HepG2 (cell line): ENCODE measurements around the gene ANKS1B. TPM values are rescaled to one million over a fixed set of nuclear protein-coding genes. Genes with fewer than 3 reads are reported as not detected.

Source experiments
- ATAC-seq: fragments of 200-7000 bp; cut with Tn5 transposase; 3 replicates; pipeline ENCODE4 v1.9.1; 2020; ENCODE audit warnings: mild to moderate bottlenecking, moderate library complexity
- BruUV-seq: library from RNA; stranded (reverse); fragments of 400-500 nt; replicated peaks from 2 replicates; lab custom pipeline; 2021; lab: Mats Ljungman, UMichigan
- CTCF ChIA-PET: fragments of 300-600 bp; formaldehyde crosslinking; extraction: SDS; loops from one replicate; lab custom pipeline; 2021; ENCODE audit warnings: low total read pairs, inconsistent platforms, low intra/inter-chr PET ratio; lab: Yijun Ruan, JAX
- POLR2A ChIA-PET: fragments of 350-600 bp; sonication (Branson Sonifier 250); formaldehyde crosslinking; loops from one replicate; lab custom pipeline; 2020; ENCODE audit warnings: antibody characterized with exemption, inconsistent platforms; lab: Yijun Ruan, JAX
- DNase-seq: peaks from one replicate; pipeline ENCODE4 v3.0.0-alpha.2; 2015; ENCODE audit warnings: low spot score
- FAIRE-seq: peaks from 3 replicates; lab custom pipeline; 2011; peaks lifted over from hg19 to GRCh38; lab: Jason Lieb, UNC
- H2AFZ ChIP-seq: one replicate; pipeline ENCODE4 v1.6.1; 2011; ENCODE audit warnings: low read length, inconsistent platforms
- H3K27ac ChIP-seq: fragments of 300-600 bp; 3 replicates; pipeline ENCODE4 v1.8.0; 2011; ENCODE audit warnings: mixed run types, mild to moderate bottlenecking, mixed read lengths, low read length, inconsistent platforms; ENCODE audit not compliant: insufficient read depth; ENCODE audit errors: extremely low read length
- H3K27me3 ChIP-seq, 2 experiments: fragments of 200-600 bp in 1 of 2; 2 replicates in 1 of 2; 3 replicates in 1 of 2; pipeline versions ENCODE4 v1.6.0 to v1.8.0; 2011; ENCODE audit warnings: low read length in 2 of 2, mild to moderate bottlenecking in 2 of 2, moderate library complexity in 2 of 2, inconsistent platforms in 1 of 2; ENCODE audit not compliant: insufficient read depth in 2 of 2, control insufficient read depth in 1 of 2
- H3K36me3 ChIP-seq, 2 experiments: fragments of 200-600 bp in 1 of 2; replicated peaks in 1 of 2; 2 replicates in 1 of 2; 3 replicates in 1 of 2; pipeline versions ENCODE4 v1.5.1 to v1.8.0; 2011; ENCODE audit warnings: low read length in 2 of 2, inconsistent platforms in 1 of 2; ENCODE audit not compliant: insufficient read depth in 2 of 2, control insufficient read depth in 1 of 2
- H3K4me1 ChIP-seq: 2 replicates; pipeline ENCODE4 v1.5.1; 2012; ENCODE audit warnings: low read length, inconsistent platforms; ENCODE audit not compliant: insufficient read depth
- H3K4me2 ChIP-seq: 2 replicates; pipeline ENCODE4 v1.6.0; 2011; ENCODE audit warnings: low read depth, low read length, inconsistent platforms
- H3K4me3 ChIP-seq, 3 experiments: fragments of 200-600 bp in 1 of 3; sonication (generic), shearing (Covaris generic) in 1 of 3; replicated peaks in 1 of 3; 2 replicates each; pipeline ENCODE4 v1.5.1; 2011 to 2016; ENCODE audit warnings: low read length in 3 of 3, inconsistent platforms in 2 of 3, low read depth in 2 of 3, mild to moderate bottlenecking in 2 of 3, control low read depth in 1 of 3, mixed read lengths in 1 of 3; ENCODE audit not compliant: insufficient read depth in 1 of 3
- H3K79me2 ChIP-seq: one replicate; pipeline ENCODE4 v1.6.1; 2011; ENCODE audit warnings: low read length, inconsistent platforms; ENCODE audit not compliant: insufficient read depth
- H3K9ac ChIP-seq: 2 replicates; pipeline ENCODE4 v1.6.0; 2011; ENCODE audit warnings: mild to moderate bottlenecking, low read depth, low read length, inconsistent platforms; ENCODE audit not compliant: insufficient read depth
- H3K9me3 ChIP-seq: 2 replicates; pipeline ENCODE4 v1.5.1; 2012; ENCODE audit warnings: mild to moderate bottlenecking, low read length
- H4K20me1 ChIP-seq: 2 replicates; pipeline ENCODE4 v1.6.0; 2011; ENCODE audit warnings: inconsistent platforms, mild to moderate bottlenecking, low read length, moderate library complexity; ENCODE audit not compliant: insufficient read depth
- ASH2L ChIP-seq: fragments of 300-600, 200-600 bp; sonication (generic); IDR thresholded peaks from 2 replicates; pipeline ENCODE4 v1.7.0; 2017; ENCODE audit warnings: low read depth, mild to moderate bottlenecking, moderate library complexity, mixed read lengths, low read length; ENCODE audit not compliant: insufficient read length
- CEBPZ ChIP-seq: IDR thresholded peaks from 2 replicates; pipeline ENCODE4 v1.6.1; 2012; ENCODE audit warnings: low read length, improper control_type of control experiment
- HDAC6 ChIP-seq: fragments of 200-600 bp; sonication (generic); IDR thresholded peaks from 2 replicates; pipeline ENCODE4 v1.7.0; 2017; ENCODE audit warnings: mild to moderate bottlenecking, antibody characterized with exemption, low read length, low read depth
- MXD4 ChIP-seq: IDR thresholded peaks from 2 replicates; pipeline ENCODE4 v1.6.1; 2016; ENCODE audit warnings: mild to moderate bottlenecking, missing biosample characterization, missing genetic modification reagents
- NKX3-1 ChIP-seq: sonication (generic); formaldehyde crosslinking; IDR thresholded peaks from 2 replicates; pipeline ENCODE4 v1.5.0; 2020; ENCODE audit warnings: missing genetic modification reagents
- PCBP1 ChIP-seq: fragments of 200-400 bp; formaldehyde crosslinking; IDR thresholded peaks from 2 replicates; pipeline ENCODE4 v1.6.1; 2017; ENCODE audit warnings: mild to moderate bottlenecking, low read depth, low read length, borderline replicate concordance
- SMAD1 ChIP-seq: sonication (generic); formaldehyde crosslinking; IDR thresholded peaks from 2 replicates; pipeline ENCODE4 v1.4.0; 2020; ENCODE audit warnings: missing genetic modification reagents, low read depth, mild to moderate bottlenecking, borderline replicate concordance
- ZFP37 ChIP-seq: sonication (generic); formaldehyde crosslinking; IDR thresholded peaks from 2 replicates; pipeline ENCODE4 v1.4.0; 2020; ENCODE audit warnings: missing genetic modification reagents, borderline replicate concordance
- ZNF432 ChIP-seq: sonication (generic); formaldehyde crosslinking; IDR thresholded peaks from 2 replicates; pipeline ENCODE4 v1.5.0; 2020; ENCODE audit warnings: missing genetic modification reagents, mild to moderate bottlenecking, borderline replicate concordance
- ZNF496 ChIP-seq: sonication (generic); formaldehyde crosslinking; IDR thresholded peaks from 2 replicates; pipeline ENCODE4 v1.8.1; 2023; ENCODE audit warnings: mild to moderate bottlenecking, moderate library complexity, missing genetic modification reagents; ENCODE audit not compliant: insufficient replicate concordance
- ZNF704 ChIP-seq: sonication (generic); formaldehyde crosslinking; IDR thresholded peaks from 2 replicates; pipeline ENCODE4 v1.8.1; 2023; ENCODE audit warnings: mild to moderate bottlenecking, inconsistent platforms, moderate library complexity, missing genetic modification reagents, borderline replicate concordance
- ZSCAN25 ChIP-seq: sonication (generic); formaldehyde crosslinking; IDR thresholded peaks from 2 replicates; pipeline ENCODE4 v1.8.0; 2022; ENCODE audit warnings: mild to moderate bottlenecking, missing genetic modification reagents
- in situ Hi-C: cut with HindIII; loops from 2 replicates; pipeline ENCODE4 v1.10.0; 2017; ENCODE audit warnings: low pct_unique_long_range_greater_than_20kb; ENCODE audit not compliant: extremely low pct_ligation_motif_present
- intact Hi-C: fragments of 100-400 bp; cut with micrococcal nuclease; formaldehyde crosslinking; loops from one replicate; pipeline ENCODE4 v1.10.0; 2022; ENCODE audit not compliant: unreplicated experiment
- polyA plus RNA-seq, 8 experiments: library from polyadenylated mRNA; depleted of rRNA in 3 of 8; stranded (reverse) in 7 of 8; unstranded in 1 of 8; fragments of >200 nt; fragmentation: Illumina TruSeq in 4 of 8; extraction: Trizol in 4 of 8; gene quantifications; 2 replicates each; pipeline versions ENCODE4 v1.2.1 to v1.2.3, GENCODE V29; 2011 to 2016; ENCODE audit warnings: low read depth in 4 of 8, missing spikeins in 1 of 8, mixed read lengths in 1 of 8; ENCODE audit not compliant: insufficient read depth in 1 of 8
- total RNA-seq, 5 experiments: library from RNA; depleted of rRNA; stranded (reverse); fragments of >200 nt; fragmentation: Illumina TruSeq; extraction: Trizol; gene quantifications; 2 replicates each; pipeline ENCODE4 v1.2.3, GENCODE V29; 2016; ENCODE audit warnings: low read depth in 1 of 5

ANKS1B gene
- total and polyA plus RNA-seq, 2 of the 13 experiments (the other 11 are each of a cell fraction or from before 2014, with no cell fraction given), result 0.15 TPM; not detected in 1

GRCh38 chr12:99806304-99806703 is 178.4 kb downstream of the ANKS1B start (continued):
- TF ChIP-seq CEBPZ (no peak), ZNF496 (CRISPR knock-in tag) (no peak), NKX3-1 (CRISPR knock-in tag) (no peak), SMAD1 (CRISPR knock-in tag) (no peak), MXD4 (CRISPR knock-in tag) (no peak)
- TF ChIP-seq, all 625 proteins: peak for 0

GRCh38 chr12:99804715-99805114 is 180.0 kb downstream of the ANKS1B start:
- Histone ChIP-seq H4K20me1 (no peaks in the 10 kb centered on the region), H3K27ac (no peak overlapping the region), H3K4me3 (no peak overlapping the region), H3K36me3 (no peaks in the 10 kb centered on the region), H3K79me2 (no peaks in the 10 kb centered on the region), H2AFZ (no peak overlapping the region), H3K4me2 (no peak overlapping the region), H3K27me3 (no peaks in the 10 kb centered on the region; a peak in 1 of 5 replicates), H3K9ac (no peak overlapping the region), H3K4me1 (no peaks in the 10 kb centered on the region), H3K9me3 (no peaks in the 10 kb centered on the region)
- ChIA-PET POLR2A (no interaction called here), CTCF (no interaction called here)
- TF ChIP-seq ZFP37 (CRISPR knock-in tag), result no peak
- no peak for TF ChIP-seq ZNF704 (CRISPR knock-in tag)
- no peak for TF ChIP-seq ASH2L
- no peak for TF ChIP-seq HDAC6
- TF ChIP-seq ZSCAN25 (CRISPR knock-in tag), result no peak
- no peak for TF ChIP-seq ZNF432 (CRISPR knock-in tag)
- no peak for TF ChIP-seq PCBP1
- in situ Hi-C loops (no loop called here), intact Hi-C loops (no loop called here)
- DNase-seq (no peak), ATAC-seq (no peak), FAIRE-seq (no peak)
- no TSS peak for BruUV-seq
